ENCODE results near the gene NPAS2. TPM values are rescaled to one million over a fixed set of nuclear protein-coding genes. Genes with fewer than 3 reads are reported as not detected.

Gene NPAS2
- total RNA-seq, 2 donors from 2014 or later = 30.1 to 56.9 TPM

DNA sequence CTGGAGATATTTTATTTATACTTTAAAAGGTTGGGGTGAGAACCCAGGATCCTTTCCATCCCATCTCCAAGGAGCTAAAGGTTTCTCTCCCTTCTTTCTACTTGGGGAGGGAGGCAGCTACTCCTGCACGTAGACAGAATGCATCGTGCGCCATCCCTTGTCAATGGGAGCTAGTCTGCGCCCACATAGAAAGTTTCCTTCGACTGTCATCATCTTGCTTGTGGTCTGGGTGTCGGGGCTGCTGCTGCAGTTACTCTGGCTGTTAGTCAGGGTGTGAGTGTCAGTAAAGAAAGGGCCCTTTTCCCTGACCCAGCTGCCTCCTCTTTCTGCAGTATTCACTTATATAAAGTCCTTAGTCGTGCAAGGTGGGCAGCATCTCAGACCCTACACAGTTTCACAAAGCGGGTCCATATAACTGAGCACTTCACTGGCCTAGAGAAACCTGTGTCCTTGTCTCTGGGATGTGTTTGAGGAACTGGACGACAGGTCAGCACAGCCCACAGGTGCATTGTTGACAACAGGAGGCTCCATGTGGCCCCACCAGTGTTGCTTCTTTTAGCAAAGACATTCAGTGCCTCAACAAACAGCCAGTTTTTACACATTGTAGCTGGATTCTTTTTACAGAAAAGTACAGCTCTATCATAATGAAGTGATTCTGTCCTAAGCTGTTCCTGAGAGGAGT, 22.4 kb downstream of the NPAS2 start:
- DNase-seq (ENCODE audit: low spot score) = no peak
- intact Hi-C loops (cut with DNase I) = no loop called here

DNA sequence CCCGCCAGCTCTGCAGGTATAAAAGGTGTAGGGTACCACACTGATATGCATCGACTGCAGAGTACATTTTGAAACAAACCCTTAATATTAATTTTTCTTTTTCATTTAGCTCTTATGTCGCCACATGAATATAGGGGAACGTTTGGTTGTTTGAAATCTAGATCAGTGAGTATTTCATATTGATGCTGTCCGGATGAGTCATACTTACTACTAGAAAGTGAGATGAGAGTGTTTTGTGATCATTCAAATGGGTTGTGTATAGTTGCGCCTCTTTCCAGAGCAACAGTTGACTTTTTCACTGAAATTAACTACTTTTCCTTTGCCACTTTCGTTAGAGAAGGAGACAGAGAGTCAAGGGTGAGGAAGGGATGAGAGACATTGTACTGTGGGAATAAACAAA, 24.6 kb downstream of the NPAS2 start:
- intact Hi-C loops (cut with DNase I) = no loop called here
- no peak for DNase-seq (ENCODE audit: low spot score)

DNA sequence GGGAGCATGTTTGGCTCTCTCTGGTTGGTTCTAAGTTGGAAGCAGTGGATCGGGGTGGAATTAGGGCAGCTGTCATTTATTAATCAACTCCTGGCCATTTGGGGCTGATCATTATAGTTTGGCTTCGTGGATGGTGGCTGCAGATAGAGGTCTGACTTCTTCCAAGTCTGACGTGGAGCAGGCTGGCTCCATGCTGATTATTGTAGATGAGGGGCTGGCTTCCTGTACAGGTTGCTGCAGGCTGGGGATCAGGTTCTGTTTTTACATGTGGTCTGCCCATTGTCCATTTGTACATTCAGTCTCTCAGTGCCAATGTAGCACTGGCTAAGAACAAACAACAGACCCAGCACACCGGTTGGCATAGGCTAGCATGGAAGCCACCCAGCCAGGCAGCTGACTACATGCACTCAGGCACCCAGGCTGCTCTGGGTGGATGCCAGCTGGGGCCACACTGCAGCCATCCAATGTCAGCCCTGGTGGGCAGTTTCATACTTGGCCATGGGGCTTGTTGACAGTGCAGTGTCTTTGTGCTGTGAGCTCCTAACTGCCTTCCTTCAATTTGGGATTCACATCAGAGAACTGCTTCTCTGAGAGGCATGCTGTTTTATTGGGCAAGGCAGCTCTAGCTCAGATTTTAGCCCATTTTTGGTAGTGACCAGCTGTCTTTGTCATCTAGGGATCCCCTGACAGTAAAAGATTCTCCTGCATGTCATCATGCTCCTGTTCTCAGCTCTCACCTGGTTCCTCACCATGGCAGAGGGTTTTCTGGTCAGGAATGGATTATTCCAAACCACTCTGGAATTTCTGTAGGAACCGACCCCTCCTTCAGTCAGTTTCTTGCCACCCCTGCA, 25.4 kb downstream of the NPAS2 start:
- intact Hi-C loops (cut with DNase I) = loop anchor here in 1 of 2 donors (5.0 kb wide), 1 partner anchor 1527 kb away; no protein-coding TSS in a partner anchor
- DNase-seq (ENCODE audit: low spot score) = no peak

DNA sequence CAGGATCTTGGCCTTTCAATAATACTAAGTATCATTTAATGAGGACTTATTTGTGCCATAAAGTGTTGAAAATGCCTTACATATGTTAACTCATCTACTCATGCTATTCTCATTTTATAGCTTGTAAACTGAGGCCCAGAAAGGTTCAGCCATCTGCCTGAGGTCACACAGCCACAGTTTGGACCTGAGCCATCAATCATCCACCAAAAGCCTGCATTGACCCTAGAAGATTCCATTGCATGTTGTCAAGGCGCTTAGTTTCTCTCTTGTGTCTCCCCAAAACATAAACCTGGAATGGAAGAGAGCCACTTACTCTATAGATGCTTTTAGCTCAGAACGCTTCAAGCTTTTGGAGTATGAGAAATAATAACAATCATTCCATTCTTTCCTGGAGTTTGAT, 26.8 kb downstream of the NPAS2 start:
- intact Hi-C loops (cut with DNase I) = loop anchor here in 1 of 2 donors (5.0 kb wide), 1 partner anchor 1526 kb away; no protein-coding TSS in a partner anchor

DNA sequence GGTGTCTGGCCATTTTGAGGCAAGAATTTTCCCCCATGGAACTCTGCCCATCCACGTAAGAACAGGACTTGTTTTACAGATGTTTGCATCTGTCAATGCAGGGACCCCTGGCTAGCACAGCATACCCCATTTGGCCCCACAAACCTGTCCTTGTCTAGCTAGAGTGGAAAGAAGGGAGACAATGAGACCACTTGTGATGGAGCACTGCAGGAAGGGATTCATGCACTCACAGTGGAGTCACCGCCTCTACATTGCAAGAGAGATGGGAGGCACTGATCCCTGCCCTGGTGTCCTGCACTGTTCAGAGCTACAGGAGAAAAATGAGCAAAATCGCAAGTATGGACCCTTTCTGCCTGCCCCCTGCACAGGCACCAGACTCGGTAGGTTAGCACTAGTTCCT, 32.5 kb downstream of the NPAS2 start:
- intact Hi-C loops (cut with DNase I) = no loop called here
- DNase-seq (ENCODE audit: low spot score) = no peak

More for the DNA sequence above, 26.8 kb downstream of the NPAS2 start:
- no peak for DNase-seq (ENCODE audit: low spot score)

DNA sequence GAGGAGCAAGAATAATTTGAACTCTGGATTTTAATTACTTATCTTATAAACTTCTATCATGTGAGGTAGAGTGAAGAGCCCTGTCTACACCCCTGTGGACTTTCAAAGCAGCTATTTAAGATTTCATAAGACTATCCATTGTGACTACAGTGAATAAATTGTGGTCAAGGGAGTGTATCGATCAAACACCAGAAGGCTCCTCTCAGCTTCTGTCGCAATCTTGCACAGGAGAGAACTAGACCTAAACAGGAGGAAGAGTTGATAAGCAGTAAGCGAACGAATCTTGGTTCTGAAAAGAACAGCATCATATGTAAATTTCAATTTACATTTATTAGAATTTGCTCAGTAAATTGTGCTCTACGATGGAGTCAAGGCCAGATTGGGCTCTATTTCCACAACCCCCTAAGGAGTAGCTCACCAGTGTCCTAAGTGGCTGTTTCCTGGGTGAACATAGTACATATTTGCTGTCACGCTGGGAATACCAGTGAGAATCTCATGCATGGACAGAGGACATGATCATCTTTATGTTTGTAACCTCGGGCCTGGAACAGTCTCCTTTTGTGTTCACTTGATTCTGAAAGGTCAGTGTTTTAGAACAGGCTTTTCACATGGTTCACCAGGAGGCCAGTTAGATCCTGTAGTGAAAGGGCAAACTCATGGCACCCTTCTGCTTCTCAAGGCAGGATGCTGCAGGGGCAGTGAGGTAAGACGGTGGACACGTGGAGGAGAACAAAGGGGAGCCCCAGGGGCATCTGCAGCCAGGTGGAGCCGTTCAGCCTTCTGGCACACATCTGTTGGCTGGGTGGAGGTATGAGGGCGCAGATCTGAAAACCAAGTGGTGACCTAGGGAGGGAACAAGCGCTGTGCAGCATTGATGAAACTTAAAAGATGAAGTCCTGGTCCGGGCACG, 33.3 kb downstream of the NPAS2 start:
- no peak for DNase-seq (ENCODE audit: low spot score)

DNA sequence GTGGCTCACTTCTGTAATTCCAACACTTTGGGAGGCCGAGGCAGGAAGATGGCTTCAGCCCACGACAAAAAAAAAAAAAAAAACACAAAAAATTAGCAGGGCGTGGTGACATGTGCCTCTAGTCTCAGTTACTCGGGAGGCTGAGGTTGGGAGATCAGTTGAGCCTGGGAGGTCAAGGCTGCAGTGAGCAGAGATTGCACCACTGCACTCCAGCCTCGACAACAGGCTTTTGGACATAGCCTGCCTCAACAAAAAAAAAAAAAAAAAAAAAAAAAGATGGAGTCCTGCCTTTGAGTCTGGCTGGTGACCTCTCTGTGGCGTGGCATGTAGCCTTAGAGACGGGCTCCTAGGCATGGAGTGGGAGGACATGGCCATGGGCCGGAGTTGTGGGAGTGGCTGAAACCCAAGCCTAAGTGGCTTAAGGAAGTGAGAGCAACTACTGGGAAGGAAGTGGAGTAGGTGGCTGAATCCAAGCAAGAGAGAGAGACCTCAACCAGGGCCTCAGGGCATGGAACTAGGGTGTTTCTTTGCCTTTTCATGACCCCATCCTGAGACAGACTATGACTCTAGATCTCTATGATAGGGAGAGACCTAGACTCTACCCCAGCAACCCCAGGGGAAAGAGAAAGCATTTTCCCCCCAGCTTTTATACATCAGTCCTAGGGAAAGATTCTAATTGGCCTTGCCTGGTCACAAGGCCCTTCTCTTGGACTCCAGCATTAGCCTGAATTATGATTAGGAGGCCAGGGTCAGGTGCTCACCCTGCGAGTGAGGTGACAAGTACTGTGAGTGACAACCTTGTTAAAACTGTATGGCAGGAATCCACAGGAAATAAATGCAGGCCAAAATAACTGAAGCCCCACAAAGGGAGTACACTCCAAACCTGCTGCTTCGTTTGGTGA, 34.2 kb downstream of the NPAS2 start:
- intact Hi-C loops (cut with DNase I) = no loop called here
- DNase-seq (ENCODE audit: low spot score) = no peak

More for the DNA sequence above, 33.3 kb downstream of the NPAS2 start:
- intact Hi-C loops (cut with DNase I) = no loop called here

DNA sequence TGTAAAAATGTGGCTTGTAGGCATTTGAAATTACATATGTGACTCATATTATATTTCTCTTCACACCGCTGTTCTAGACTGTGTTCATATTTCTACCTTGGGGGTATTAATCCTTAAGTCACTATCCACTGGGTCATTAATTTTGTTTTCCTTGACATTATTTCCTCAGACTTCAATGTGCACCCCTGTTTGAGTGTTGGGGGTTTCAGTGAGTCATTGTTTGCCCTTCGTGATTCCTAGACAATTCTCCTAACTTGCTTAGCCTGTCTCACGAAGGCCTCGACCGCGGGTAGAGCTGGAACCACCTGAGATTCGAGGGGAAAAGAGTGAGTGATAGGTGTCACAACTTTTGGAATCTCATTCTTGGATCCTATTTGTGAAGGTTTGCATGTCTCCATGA, 35.1 kb downstream of the NPAS2 start:
- intact Hi-C loops (cut with DNase I) = no loop called here
- DNase-seq (ENCODE audit: low spot score) = no peak

DNA sequence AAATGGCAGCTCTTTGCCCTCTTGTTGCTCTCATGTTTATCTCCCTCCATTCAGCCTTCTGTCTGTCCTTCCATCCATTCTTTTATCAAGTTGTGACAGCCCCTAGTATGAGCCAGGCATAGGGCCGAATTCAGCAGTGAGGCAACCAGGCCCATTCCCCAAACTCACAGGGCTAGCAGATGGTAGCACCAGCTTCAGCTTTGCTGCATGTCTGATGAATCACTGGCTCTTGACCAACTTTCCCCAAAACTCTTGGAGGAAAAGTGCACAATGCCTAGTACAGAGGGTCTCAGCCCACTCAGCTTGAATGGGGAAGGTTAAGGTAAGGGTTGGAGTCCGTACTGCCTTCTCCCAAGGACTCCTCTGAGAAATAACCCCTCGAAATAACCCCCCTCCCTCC, 35.7 kb downstream of the NPAS2 start:
- no peak for DNase-seq (ENCODE audit: low spot score)
- intact Hi-C loops (cut with DNase I) = no loop called here

DNA sequence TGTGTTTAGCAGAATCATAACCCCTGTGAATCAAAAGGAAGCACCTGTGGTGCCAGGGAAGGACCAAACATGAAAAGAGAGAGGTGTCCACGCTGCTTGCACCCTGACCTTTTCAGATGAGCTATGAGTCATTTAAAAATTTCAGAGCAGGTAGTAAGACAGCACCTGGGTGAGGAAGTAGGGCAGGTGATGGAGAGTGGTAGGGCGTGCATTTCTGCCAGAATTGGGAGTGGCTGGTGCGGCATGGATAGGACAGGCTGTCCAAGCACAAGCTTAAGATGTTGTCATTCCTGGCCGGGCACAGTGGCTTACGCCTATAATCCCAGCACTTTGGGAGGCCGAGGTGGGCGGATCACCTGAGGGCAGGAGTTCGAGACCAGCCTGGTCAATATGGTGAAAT, 36.8 kb downstream of the NPAS2 start:
- intact Hi-C loops (cut with DNase I) = no loop called here

DNA sequence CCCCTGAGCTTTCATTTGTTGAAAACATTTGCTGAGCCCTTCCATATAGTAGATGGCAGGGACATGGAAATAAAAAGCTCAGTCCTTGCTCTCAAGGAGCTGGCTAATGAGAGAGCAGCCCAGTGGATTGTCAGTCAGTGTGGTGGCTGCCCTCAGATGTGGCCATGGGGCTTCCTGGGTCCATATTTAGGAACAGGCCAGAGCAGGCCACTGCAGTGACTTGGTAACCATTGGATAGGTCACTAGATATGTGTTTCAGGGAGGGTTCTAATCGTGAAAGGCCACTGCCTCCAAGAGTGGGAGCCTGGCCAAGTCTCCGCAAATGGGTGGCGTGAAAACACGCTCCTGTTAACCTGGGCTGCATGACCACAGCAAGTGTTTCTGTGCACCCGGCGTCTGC, 37.4 kb downstream of the NPAS2 start:
- intact Hi-C loops (cut with DNase I) = no loop called here
- DNase-seq (ENCODE audit: low spot score) = no peak

More for the DNA sequence above, 36.8 kb downstream of the NPAS2 start:
- DNase-seq (ENCODE audit: low spot score) = no peak

DNA sequence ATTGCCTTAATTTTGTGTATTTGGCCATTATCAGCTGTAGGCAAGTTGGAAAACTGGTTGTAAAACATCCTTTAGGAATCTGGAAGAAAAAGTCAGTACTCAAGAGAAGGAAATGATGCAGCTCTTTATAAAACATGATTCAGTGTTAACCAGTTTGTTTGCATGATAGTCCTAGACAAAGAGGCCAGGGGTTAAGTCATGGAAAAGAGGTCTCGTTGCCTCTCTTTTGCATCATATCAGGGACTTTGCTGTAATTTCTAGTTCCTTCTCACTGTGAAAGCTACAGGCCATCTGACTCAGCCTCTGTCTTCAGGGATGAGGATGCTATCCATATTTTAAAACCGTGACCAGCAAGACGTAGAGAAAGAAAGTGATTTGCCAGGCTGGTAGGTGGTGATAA, 38.0 kb downstream of the NPAS2 start:
- intact Hi-C loops (cut with DNase I) = no loop called here
- DNase-seq (ENCODE audit: low spot score) = no peak

DNA sequence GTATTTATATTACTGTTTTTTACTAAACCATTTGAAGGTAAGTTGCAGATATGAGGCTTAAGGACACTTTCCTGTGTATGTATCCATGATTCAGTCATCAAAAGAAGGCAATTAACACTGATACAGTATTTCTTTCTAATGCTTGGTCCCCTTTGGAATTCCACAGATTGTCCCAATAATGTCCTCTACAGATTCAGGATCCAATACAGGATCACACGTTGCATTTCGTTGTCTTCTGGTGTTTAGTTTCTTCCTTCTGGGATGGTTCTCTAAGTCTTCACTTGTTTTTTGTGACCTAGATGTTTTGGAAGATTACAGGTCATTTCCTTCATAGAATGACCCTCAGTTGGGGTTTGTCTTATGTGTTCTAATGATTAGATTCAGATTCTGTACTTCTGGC, 40.0 kb downstream of the NPAS2 start:
- no peak for DNase-seq (ENCODE audit: low spot score)
- intact Hi-C loops (cut with DNase I) = no loop called here

DNA sequence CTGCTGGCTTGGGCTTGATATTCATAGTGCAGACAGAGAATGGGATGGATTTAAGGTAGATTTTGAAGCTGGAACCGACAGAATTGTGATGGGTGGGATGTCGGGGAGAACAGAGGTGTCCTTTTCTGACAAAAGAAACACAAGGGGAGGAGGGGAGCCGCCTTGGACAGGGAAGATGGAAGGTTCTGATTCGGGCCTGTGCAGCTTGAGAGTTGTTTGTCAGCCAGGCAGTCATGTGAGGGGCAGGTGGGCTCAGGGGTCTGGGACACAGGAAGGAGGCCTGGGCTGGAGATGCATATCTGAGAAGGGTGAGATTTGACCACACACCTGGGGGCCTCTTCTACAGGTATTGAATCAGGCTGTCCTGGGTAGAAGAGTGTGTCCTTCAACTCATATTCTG, 41.4 kb downstream of the NPAS2 start:
- intact Hi-C loops (cut with DNase I) = no loop called here
- DNase-seq (ENCODE audit: low spot score) = no peak

DNA sequence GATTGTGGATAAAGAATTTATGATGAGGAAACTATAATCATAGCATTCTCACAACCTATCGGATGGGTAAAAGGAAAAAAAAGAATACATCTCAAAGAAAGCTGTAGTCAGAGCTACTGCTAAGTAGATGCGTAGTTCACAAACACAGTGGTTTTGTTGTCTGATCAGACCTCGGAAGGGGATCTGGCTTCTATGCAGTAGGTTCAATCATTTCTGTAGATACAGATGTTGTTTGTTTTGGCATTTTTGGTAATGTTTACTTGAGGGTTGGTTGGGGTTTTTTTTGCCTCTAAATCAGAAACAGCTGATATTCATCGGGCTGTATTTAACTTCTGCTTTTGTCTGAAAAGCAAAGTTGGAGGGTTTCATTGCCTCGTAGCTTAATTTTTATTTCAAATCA, 42.1 kb downstream of the NPAS2 start:
- intact Hi-C loops (cut with DNase I) = no loop called here
- DNase-seq (ENCODE audit: low spot score) = no peak

DNA sequence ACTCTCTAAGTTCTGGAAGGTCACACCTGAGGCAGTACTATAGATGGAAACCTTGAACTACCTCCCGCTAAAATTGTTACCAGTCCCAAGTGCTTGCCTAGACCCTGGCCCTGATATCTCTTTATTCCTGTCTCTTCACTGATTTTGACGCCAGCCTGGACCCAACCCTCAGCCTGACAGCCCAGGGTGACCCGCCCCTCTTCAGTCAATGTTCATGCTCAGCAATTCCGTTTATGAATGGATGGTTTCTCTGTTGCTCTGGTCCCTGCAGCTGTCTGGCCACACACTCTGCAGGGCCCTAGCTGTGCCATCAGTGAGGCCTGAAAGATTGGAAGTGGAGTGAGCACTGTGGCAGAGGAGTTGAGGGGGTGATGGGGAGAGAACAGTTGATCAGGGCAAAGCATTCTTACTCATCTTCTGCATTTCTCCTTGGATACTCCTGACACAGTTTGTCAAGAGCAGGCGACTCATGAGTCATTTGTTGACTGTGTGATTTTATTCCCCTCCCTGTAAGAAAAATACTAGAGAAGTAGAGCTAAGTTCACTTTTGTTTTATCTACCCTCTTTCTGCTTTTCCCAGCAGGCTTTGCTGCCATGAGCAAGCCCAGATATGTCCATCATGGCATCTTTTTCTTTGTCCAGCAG, 46.0 kb downstream of the NPAS2 start:
- DNase-seq (ENCODE audit: low spot score) = no peak
- intact Hi-C loops (cut with DNase I) = no loop called here

DNA sequence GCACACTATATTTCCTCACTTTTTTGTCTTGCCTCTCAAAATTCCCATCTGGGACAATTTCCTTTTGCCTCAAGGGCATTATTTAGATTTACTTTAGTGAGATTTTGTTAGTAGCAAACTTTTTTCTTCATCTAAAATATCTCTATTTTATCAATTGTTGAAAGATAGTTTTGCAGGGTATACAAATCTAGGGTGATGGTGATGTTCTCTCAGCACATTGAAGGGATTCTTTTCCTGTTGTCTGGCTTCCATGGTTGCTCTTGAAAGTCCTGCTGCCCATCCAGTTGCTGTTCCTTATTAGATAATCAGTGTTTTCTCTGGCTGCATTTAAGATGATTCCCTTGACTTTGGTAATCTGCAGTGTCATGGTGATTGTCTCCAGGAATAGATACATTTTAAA, 48.1 kb downstream of the NPAS2 start:
- DNase-seq (ENCODE audit: low spot score) = no peak
- intact Hi-C loops (cut with DNase I) = no loop called here

DNA sequence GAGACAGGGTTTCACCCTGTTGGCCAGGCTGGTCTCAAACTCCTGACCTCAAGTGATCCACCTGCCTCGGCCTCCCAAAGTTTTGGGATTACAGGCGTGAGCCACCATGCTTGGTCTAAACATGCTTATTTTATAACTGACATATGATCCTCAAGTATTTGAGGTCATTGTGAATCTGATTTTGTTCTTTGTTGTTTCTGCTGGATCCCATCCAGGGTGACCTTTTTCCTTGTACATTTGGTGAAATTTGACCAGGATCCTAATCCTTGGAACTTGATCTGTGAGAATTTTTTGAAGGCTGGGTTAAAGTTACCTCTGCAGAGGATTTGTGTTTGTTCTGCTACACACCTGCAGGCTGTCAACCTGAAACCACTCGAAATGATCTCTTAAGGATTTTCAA, 49.2 kb downstream of the NPAS2 start:
- intact Hi-C loops (cut with DNase I) = no loop called here
- no peak for DNase-seq (ENCODE audit: low spot score)
